ENCODE results near the gene COL5A3.
A peak's percentile ranks its signal among the peaks of the same experiment; 100 is the strongest.

Gene COL5A3

GRCh38 chr19:9958379-9958821 is 51.9 kb downstream of the COL5A3 start:
- no peak for TF ChIP-seq ZNF8 (CRISPR knock-in tag; IDR thresholded peaks at IDR 0.05)
- no peak for TF ChIP-seq ESRRG (CRISPR knock-in tag; IDR thresholded peaks at IDR 0.05)
- no peak for TF ChIP-seq TCF4 (CRISPR knock-in tag; IDR thresholded peaks at IDR 0.05; ENCODE audit: borderline replicate concordance)
- TF ChIP-seq POU6F1 (CRISPR knock-in tag; IDR thresholded peaks at IDR 0.05; ENCODE audit: borderline replicate concordance, low read depth) = no peak
- TF ChIP-seq ARNTL (CRISPR knock-in tag; IDR thresholded peaks at IDR 0.05; ENCODE audit: borderline replicate concordance, low read depth) = no peak
- no peak for TF ChIP-seq ZNF565 (CRISPR knock-in tag; conservative IDR thresholded peaks at IDR 0.05; ENCODE audit: low read depth)
- no peak for TF ChIP-seq PATZ1 (CRISPR knock-in tag; IDR thresholded peaks at IDR 0.05; ENCODE audit: borderline replicate concordance)
- TF ChIP-seq ZNF70 (CRISPR knock-in tag; IDR thresholded peaks at IDR 0.05) = no peak
- no peak for TF ChIP-seq ZC3H10 (CRISPR knock-in tag; IDR thresholded peaks at IDR 0.05)
- TF ChIP-seq OSR1 (CRISPR knock-in tag; IDR thresholded peaks at IDR 0.05) = no peak
- TF ChIP-seq ISL1 (CRISPR knock-in tag; IDR thresholded peaks at IDR 0.05) = no peak
- TF ChIP-seq ZFP3 (CRISPR knock-in tag; IDR thresholded peaks at IDR 0.05) = no peak
- TF ChIP-seq CREB5 (CRISPR knock-in tag; IDR thresholded peaks at IDR 0.05; ENCODE audit: low read depth) = no peak
- TF ChIP-seq TSHZ2 (CRISPR knock-in tag; IDR thresholded peaks at IDR 0.05) = no peak
- no peak for TF ChIP-seq CSDC2 (CRISPR knock-in tag; IDR thresholded peaks at IDR 0.05)
- TF ChIP-seq GLIS3 (CRISPR knock-in tag; IDR thresholded peaks at IDR 0.05) = no peak
- TF ChIP-seq ZFP30 (CRISPR knock-in tag; IDR thresholded peaks at IDR 0.05) = no peak
- peak; percentile 84 for ATAC-seq

GRCh38 chr19:9956956-9957355 is 53.3 kb downstream of the COL5A3 start:
- TF ChIP-seq CREB5 (CRISPR knock-in tag; IDR thresholded peaks at IDR 0.05; ENCODE audit: low read depth) = no peak
- no peak for TF ChIP-seq ZFP30 (CRISPR knock-in tag; IDR thresholded peaks at IDR 0.05)
- TF ChIP-seq OSR1 (CRISPR knock-in tag; IDR thresholded peaks at IDR 0.05) = no peak
- TF ChIP-seq ISL1 (CRISPR knock-in tag; IDR thresholded peaks at IDR 0.05) = no peak
- no peak for TF ChIP-seq POU6F1 (CRISPR knock-in tag; IDR thresholded peaks at IDR 0.05; ENCODE audit: borderline replicate concordance, low read depth)
- TF ChIP-seq ARNTL (CRISPR knock-in tag; IDR thresholded peaks at IDR 0.05; ENCODE audit: borderline replicate concordance, low read depth) = no peak
- no peak for TF ChIP-seq ZNF565 (CRISPR knock-in tag; conservative IDR thresholded peaks at IDR 0.05; ENCODE audit: low read depth)
- no peak for TF ChIP-seq TCF4 (CRISPR knock-in tag; IDR thresholded peaks at IDR 0.05; ENCODE audit: borderline replicate concordance)
- no peak for TF ChIP-seq RARB (CRISPR knock-in tag; IDR thresholded peaks at IDR 0.05)
- TF ChIP-seq TOX (CRISPR knock-in tag; IDR thresholded peaks at IDR 0.05; ENCODE audit: borderline replicate concordance) = no peak
- no peak for TF ChIP-seq PPARA (CRISPR knock-in tag; IDR thresholded peaks at IDR 0.05; ENCODE audit: borderline replicate concordance)
- no peak for TF ChIP-seq SNAI2 (CRISPR knock-in tag; IDR thresholded peaks at IDR 0.05)
- no peak for TF ChIP-seq PATZ1 (CRISPR knock-in tag; IDR thresholded peaks at IDR 0.05; ENCODE audit: borderline replicate concordance)
- ATAC-seq = no peak

All from SK-N-SH treated with all-trans-retinoic acid at 6 μM for 48 hours (cell line).